Posterior vena cava (tissue), 2 donors: ENCODE results near the gene PARD6B. TPM values are rescaled to one million over a fixed set of nuclear protein-coding genes. Genes with fewer than 3 reads are reported as not detected.
A peak's percentile ranks its signal among the peaks of the same experiment; 100 is the strongest.
"Not testable (repeated sequence)": the region's sequence is repeated elsewhere in the genome, so short reads cannot be mapped to it uniquely, and the experiment has no call there.

Source experiments
- DNase-seq: peaks from one replicate; pipeline ENCODE4 v3.0.0-alpha.2; 2020; ENCODE audit warnings: low spot score
- intact Hi-C, 2 donors: fragments of 100-400 bp; cut with DNase I; formaldehyde crosslinking; loops; one replicate each; pipeline versions ENCODE4 v1.14.1 to v1.14.2; 2022 to 2023
- total RNA-seq, 2 donors: library from RNA; stranded (reverse); fragmentation: NEBNext Ultra II Directional; extraction: Animal tissue kit (Norgen Biotek cat#: 25700); gene quantifications; one replicate each; pipeline ENCODE4 v1.2.1, GENCODE V29; 2021
- donor health status: DM: yes; HTN: yes; CAD: no.
- donor health status: DM: yes; HTN: yes; CAD: no.

PARD6B gene
- total RNA-seq, 2 donors from 2014 or later = 1.0 to 1.4 TPM

- intact Hi-C loops = no loop called here
- DNase-seq = peak; percentile 46
Observed at GRCh38 chr20:50788045-50788991, 56.9 kb downstream of the PARD6B start.

GRCh38 chr20:50789968-50790650, 58.7 kb downstream of the PARD6B start:
- DNase-seq = peak; percentile 25
- intact Hi-C loops = loop anchor here in 1 of 2 donors (5.0 kb wide), 1 partner anchor 132 kb away; no protein-coding TSS in a partner anchor

- intact Hi-C loops = loop anchor here in 1 of 2 donors (5.0 kb wide), 1 partner anchor 132 kb away; no protein-coding TSS in a partner anchor
- peak; percentile 97 for DNase-seq
Observed at GRCh38 chr20:50790651-50791277, 59.4 kb downstream of the PARD6B start.

GRCh38 chr20:50792708-50793574, 61.6 kb downstream of the PARD6B start:
- intact Hi-C loops = loop anchor here in 1 of 2 donors (5.0 kb wide), 1 partner anchor 129 kb away; no protein-coding TSS in a partner anchor

GRCh38 chr20:50793575-50794016, 62.2 kb downstream of the PARD6B start:
- intact Hi-C loops = loop anchor here in 1 of 2 donors (5.0 kb wide), 1 partner anchor 129 kb away; no protein-coding TSS in a partner anchor
- DNase-seq = peak; percentile 38

More at GRCh38 chr20:50792708-50793574, 61.6 kb downstream of the PARD6B start:
- DNase-seq = peak; percentile 61

- intact Hi-C loops = loop anchor here in 1 of 2 donors (5.0 kb wide), 1 partner anchor 128 kb away; no protein-coding TSS in a partner anchor
- peak; percentile 36 for DNase-seq
Observed at GRCh38 chr20:50794181-50794845, 62.9 kb downstream of the PARD6B start.

GRCh38 chr20:50794846-50795634, 63.7 kb downstream of the PARD6B start, which contains the start of gene BCAS4:
BCAS4 (plus strand) TSS chr20:50795061; CDS start chr20:50795084, 23 bp downstream.
- intact Hi-C loops = loop anchor here in 1 of 2 donors (5.0 kb wide), 1 partner anchor 127 kb away; no protein-coding TSS in a partner anchor
- DNase-seq = peak; percentile 88

GRCh38 chr20:50797142-50797541, 65.8 kb downstream of the PARD6B start:
- intact Hi-C loops = no loop called here

GRCh38 chr20:50798650-50799049, 67.3 kb downstream of the PARD6B start:
- DNase-seq = peak; percentile 54

More at GRCh38 chr20:50797142-50797541, 65.8 kb downstream of the PARD6B start:
- no peak for DNase-seq

GRCh38 chr20:50799176-50799889, 68.0 kb downstream of the PARD6B start:
- intact Hi-C loops = no loop called here
- DNase-seq = peak; percentile 34

More at GRCh38 chr20:50798650-50799049, 67.3 kb downstream of the PARD6B start:
- intact Hi-C loops = no loop called here

GRCh38 chr20:50799890-50800550, 68.6 kb downstream of the PARD6B start:
- DNase-seq = peak; percentile 26
- intact Hi-C loops = no loop called here

- intact Hi-C loops = not testable (repeated sequence)
Observed at GRCh38 chr20:50800986-50801746, 69.8 kb downstream of the PARD6B start.

GRCh38 chr20:50801747-50802125, 70.4 kb downstream of the PARD6B start:
- peak; percentile 9 for DNase-seq
- intact Hi-C loops = no loop called here

More at GRCh38 chr20:50800986-50801746, 69.8 kb downstream of the PARD6B start:
- DNase-seq = peak; percentile 70

GRCh38 chr20:50802289-50802688, 70.9 kb downstream of the PARD6B start:
- DNase-seq = peak; percentile 78
- intact Hi-C loops = no loop called here
